ENCODE data around the gene URGCP. TPM values are rescaled to one million over a fixed set of nuclear protein-coding genes. Genes with fewer than 3 reads are reported as not detected.

The URGCP gene
- total RNA-seq, 4 donors from 2014 or later: 33.2 to 51.6 (median 41.0) TPM

DNA sequence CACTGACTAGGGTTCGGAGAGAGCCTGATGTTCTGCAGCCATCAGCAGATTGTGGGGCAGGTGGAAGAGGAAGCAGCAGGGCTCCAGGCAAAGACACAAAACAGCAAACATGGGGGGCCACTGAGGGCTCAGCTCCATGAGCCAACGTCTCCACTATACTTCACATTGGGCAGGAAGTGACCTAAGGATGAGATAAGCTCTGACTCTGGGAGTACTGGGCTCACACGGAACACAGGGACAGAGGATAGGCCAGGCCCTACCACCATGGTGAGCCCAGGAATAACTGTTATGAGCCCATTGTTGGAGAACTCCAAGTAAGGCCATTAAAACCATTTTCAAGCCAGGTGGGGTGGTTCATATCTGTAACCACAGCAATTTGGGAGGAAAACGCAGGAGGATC, 22.2 kb downstream of the URGCP start:
- Histone ChIP-seq H3K27ac (no peak overlapping the region), H3K4me1 (no peaks in the 10 kb centered on the region), H3K27me3 (no peaks in the 10 kb centered on the region), H3K36me3 (peaks cover 22 to 40% of the 10 kb centered on the region in 2 donors), H3K9me3 (no peaks in the 10 kb centered on the region), H3K4me3 (replicated peaks in 1 of 3) (no peak overlapping the region)
- DNase-seq: no peak
- TF ChIP-seq, protein P1, sequence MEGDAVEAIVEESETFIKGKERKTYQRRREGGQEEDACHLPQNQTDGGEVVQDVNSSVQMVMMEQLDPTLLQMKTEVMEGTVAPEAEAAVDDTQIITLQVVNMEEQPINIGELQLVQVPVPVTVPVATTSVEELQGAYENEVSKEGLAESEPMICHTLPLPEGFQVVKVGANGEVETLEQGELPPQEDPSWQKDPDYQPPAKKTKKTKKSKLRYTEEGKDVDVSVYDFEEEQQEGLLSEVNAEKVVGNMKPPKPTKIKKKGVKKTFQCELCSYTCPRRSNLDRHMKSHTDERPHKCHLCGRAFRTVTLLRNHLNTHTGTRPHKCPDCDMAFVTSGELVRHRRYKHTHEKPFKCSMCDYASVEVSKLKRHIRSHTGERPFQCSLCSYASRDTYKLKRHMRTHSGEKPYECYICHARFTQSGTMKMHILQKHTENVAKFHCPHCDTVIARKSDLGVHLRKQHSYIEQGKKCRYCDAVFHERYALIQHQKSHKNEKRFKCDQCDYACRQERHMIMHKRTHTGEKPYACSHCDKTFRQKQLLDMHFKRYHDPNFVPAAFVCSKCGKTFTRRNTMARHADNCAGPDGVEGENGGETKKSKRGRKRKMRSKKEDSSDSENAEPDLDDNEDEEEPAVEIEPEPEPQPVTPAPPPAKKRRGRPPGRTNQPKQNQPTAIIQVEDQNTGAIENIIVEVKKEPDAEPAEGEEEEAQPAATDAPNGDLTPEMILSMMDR (IDR thresholded peaks at IDR 0.05): no peak
- TF ChIP-seq POLR2A (IDR thresholded peaks at IDR 0.05): no peak
- 93% methylated on average over 4 of the region's 4 CpGs for WGBS, 2 donors
- intact Hi-C loops (cut with DNase I): no loop called here

DNA sequence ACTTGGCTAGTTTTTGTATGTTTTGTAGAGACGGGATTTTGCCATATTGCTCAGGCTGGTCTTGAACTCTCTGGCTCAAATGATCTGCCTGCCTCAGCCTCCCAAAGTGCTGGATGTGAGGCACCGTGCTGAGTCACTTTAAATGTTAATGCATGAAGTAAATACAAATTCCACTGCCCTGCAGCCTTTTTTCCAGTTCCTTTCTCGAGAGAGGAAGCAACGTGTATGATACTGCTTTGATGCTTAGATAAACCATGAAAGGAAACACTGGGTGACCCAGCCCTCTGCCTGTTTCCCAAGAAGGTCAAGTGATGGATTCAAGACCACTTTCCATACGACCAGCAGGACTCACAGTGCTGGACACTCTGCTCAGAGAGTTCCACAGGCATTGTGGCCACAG, 25.8 kb downstream of the URGCP start:
- no peak for DNase-seq
- no peak for TF ChIP-seq POLR2A (IDR thresholded peaks at IDR 0.05)
- TF ChIP-seq, protein P1 (IDR thresholded peaks at IDR 0.05): no peak
- Histone ChIP-seq H3K9me3 (no peaks in the 10 kb centered on the region), H3K4me3 (replicated peaks in 1 of 3) (no peak overlapping the region), H3K27ac (no peak overlapping the region), H3K4me1 (no peaks in the 10 kb centered on the region), H3K36me3 (peaks cover 52 to 64% of the 10 kb centered on the region in 2 donors), H3K27me3 (no peaks in the 10 kb centered on the region)
- WGBS, 2 donors: 75 to 83% methylated on average over 5 of the region's 5 CpGs
- intact Hi-C loops (cut with DNase I): no loop called here

DNA sequence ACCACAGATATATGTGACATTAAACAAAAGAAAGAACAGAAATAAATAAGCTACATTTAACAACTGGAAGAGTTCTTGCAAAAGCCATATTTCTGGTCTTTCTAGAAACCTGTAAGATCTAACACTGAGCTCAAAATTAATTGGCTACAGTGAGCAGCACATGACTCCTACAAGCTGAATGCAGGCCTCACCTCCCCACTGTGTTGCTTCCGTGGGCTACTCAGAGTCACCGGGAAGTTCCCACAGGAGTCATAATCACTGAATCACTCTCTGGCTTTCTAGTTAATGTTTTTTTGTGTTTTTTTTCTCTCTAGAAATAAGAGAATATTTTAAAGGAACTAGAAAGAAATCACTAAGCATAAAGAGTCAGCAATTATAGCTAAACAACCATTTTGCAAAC, 26.9 kb downstream of the URGCP start:
- peaks cover 49 to 63% of the 10 kb centered on the region in 2 donors for H3K36me3 ChIP-seq
- H3K27ac ChIP-seq: no peak overlapping the region
- intact Hi-C loops (cut with DNase I): no loop called here

DNA sequence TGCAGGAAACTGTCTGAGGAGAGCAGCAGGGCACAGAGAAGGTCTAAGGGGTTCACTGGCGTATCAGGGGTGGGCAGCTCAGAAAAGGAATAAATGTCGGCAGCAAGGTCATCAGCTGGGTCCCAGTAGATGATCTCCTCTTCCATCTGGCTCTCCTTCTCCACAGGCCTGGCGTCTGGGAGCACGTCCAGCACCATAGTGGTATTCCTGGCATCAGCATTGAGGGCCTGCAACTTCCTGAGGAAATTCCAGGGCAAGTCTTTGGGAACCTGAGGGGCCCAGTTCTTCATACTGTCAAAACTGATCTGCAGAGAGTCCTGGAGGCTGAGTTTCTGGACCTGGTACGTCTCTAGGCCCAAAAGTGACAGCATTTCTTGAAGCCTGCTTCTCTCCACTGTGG, 27.5 kb downstream of the URGCP start:
- Histone ChIP-seq H3K27me3 (no peaks in the 10 kb centered on the region), H3K9me3 (no peaks in the 10 kb centered on the region), H3K27ac (no peak overlapping the region), H3K4me1 (no peaks in the 10 kb centered on the region), H3K4me3 (replicated peaks in 1 of 3) (no peak overlapping the region), H3K36me3 (peaks cover 49 to 57% of the 10 kb centered on the region in 2 donors)
- TF ChIP-seq, protein P1 (IDR thresholded peaks at IDR 0.05): no peak
- TF ChIP-seq POLR2A (IDR thresholded peaks at IDR 0.05): no peak
- no peak for DNase-seq
- WGBS, 2 donors: 84 to 95% methylated on average over 5 of the region's 5 CpGs
- intact Hi-C loops (cut with DNase I): no loop called here

More for the DNA sequence above, 26.9 kb downstream of the URGCP start:
- no peak overlapping the region for H3K4me3 ChIP-seq (replicated peaks in 1 of 3)
- no peak for DNase-seq
- H3K27me3 ChIP-seq: no peaks in the 10 kb centered on the region
- H3K9me3 ChIP-seq: no peaks in the 10 kb centered on the region
- WGBS, 2 donors: 71 to 86% methylated on average over 2 of the region's 2 CpGs
- H3K4me1 ChIP-seq: no peaks in the 10 kb centered on the region
- TF ChIP-seq, protein P1 (IDR thresholded peaks at IDR 0.05): no peak
- no peak for TF ChIP-seq POLR2A (IDR thresholded peaks at IDR 0.05)

DNA sequence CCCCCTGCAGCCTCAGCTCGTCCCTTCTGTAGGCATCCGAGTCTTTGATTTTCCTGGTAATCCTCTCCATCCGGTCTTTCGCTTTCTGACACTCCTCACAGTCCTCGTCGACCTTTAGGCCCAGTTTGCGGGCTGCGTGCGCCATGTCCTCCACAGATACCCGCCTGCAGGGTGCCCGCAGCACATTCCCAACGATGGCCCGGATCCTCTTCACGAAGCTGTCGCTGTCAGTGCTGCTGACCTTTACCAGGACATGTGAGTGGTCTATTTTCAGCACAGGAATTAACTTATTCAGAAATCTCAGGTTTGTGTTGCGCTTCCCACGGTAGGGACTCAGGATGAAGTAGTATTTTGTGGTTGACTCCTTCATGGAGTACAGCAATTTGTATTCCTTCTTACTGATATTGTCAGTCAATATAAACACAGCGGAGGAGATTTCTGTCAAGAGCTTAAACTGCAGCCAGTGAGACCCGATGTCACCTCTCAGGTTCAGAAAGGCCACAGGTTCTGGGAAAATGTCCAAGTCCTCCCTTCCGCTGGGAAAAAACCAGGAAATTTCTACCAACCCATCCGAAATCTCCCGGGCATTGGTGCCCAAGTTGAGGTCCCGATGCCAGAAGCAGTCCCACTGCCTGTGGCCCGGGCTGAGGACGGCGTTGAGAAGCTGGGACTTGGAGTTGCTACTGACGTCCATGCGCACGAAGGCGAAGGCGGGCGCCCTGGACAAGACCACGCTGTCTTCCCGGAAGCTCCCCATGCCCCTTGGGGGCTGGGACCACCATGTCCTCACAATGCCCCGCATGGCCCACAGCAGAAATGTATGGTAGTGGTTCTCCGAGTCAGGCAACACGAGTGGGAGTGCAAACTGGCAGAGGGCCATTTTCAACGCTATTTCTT, 28.2 kb downstream of the URGCP start:
- H3K4me3 ChIP-seq (replicated peaks in 1 of 3): no peak overlapping the region
- H3K27me3 ChIP-seq: no peaks in the 10 kb centered on the region
- H3K36me3 ChIP-seq: peaks cover 49 to 56% of the 10 kb centered on the region in 2 donors
- intact Hi-C loops (cut with DNase I): no loop called here
- 92 to 94% methylated on average over 34 to 38 of the region's 38 CpGs for WGBS, 2 donors
- H3K4me1 ChIP-seq: no peaks in the 10 kb centered on the region
- no peaks in the 10 kb centered on the region for H3K9me3 ChIP-seq
- TF ChIP-seq POLR2A (IDR thresholded peaks at IDR 0.05): no peak
- TF ChIP-seq, protein P1 (IDR thresholded peaks at IDR 0.05): no peak
- no peak for DNase-seq
- H3K27ac ChIP-seq: no peak overlapping the region

All from thyroid gland (tissue), 4 donors.